Fibroblast of mammary gland (primary cell): ENCODE data around the gene LRRC23.

Experiments used
- DNase-seq: peaks from one replicate; pipeline ENCODE4 v3.0.0-alpha.2; 2010; ENCODE audit warnings: low read depth
- H3K4me3 ChIP-seq: 2 replicates; pipeline ENCODE4 v1.5.1; 2011; ENCODE audit warnings: low read depth, mild to moderate bottlenecking, low read length, moderate library complexity; ENCODE audit not compliant: control insufficient read depth
- TF ChIP-seq, protein P1 (sequence below): conservative IDR thresholded peaks from 2 replicates; pipeline ENCODE4 v1.5.1; 2011; ENCODE audit warnings: low read depth, low read length, inconsistent platforms; ENCODE audit not compliant: control insufficient read depth, insufficient read depth

LRRC23 gene, protein sequence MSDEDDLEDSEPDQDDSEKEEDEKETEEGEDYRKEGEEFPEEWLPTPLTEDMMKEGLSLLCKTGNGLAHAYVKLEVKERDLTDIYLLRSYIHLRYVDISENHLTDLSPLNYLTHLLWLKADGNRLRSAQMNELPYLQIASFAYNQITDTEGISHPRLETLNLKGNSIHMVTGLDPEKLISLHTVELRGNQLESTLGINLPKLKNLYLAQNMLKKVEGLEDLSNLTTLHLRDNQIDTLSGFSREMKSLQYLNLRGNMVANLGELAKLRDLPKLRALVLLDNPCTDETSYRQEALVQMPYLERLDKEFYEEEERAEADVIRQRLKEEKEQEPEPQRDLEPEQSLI

GRCh38 chr12:6904280-6905276 is at the start of gene LRRC23:
Gene LRRC23 (plus strand): TSS chr12:6904822. CDS start chr12:6905634, 812 bp downstream.
- TF ChIP-seq, protein P1, sequence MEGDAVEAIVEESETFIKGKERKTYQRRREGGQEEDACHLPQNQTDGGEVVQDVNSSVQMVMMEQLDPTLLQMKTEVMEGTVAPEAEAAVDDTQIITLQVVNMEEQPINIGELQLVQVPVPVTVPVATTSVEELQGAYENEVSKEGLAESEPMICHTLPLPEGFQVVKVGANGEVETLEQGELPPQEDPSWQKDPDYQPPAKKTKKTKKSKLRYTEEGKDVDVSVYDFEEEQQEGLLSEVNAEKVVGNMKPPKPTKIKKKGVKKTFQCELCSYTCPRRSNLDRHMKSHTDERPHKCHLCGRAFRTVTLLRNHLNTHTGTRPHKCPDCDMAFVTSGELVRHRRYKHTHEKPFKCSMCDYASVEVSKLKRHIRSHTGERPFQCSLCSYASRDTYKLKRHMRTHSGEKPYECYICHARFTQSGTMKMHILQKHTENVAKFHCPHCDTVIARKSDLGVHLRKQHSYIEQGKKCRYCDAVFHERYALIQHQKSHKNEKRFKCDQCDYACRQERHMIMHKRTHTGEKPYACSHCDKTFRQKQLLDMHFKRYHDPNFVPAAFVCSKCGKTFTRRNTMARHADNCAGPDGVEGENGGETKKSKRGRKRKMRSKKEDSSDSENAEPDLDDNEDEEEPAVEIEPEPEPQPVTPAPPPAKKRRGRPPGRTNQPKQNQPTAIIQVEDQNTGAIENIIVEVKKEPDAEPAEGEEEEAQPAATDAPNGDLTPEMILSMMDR, result no peak
- H3K4me3 ChIP-seq, result peak within 1 kb of the TSS; percentile 91
- DNase-seq, result peak; percentile 93

DNA sequence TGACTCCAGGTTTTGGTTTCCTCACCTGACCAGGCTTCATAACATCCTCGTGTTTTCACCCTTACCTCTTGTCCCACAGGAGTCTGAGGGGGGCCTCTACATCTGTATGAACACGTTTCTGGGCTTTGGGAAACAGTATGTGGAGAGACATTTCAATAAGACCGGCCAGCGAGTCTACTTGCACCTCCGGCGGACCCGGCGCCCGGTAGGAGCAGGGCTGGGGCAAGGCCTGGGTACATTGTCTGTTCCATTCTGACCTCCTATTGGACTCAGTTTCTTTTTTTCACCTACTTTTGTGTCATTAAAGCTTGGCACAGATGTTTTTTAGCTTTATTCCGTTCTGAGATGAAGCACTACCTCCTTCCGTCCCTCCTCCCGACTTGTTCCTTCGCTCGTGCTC is 49.3 kb upstream of the LRRC23 start:
- no peak for DNase-seq
- TF ChIP-seq, protein P1, result no peak
- no peak overlapping the region for H3K4me3 ChIP-seq

DNA sequence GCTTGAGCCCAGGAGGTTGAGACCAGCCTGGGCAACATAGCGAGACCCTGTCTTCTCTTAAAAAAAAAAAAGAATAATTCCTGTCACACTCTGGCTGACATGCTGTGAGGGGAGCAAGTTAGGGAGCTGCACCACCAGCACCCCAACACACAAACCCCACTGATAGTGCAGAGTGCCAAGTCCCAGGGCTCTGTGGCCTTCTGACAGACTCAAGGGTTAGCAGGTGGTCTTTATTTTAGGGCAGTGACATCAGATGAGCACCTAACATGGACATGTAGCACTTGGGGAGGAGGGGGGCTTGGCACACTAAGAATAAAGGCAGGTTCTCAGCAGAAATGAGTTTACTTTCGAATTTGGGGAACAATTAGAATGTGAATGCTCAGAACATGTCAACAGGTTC is 45.8 kb upstream of the LRRC23 start:
- H3K4me3 ChIP-seq, result no peak overlapping the region
- TF ChIP-seq, protein P1, result no peak

DNA sequence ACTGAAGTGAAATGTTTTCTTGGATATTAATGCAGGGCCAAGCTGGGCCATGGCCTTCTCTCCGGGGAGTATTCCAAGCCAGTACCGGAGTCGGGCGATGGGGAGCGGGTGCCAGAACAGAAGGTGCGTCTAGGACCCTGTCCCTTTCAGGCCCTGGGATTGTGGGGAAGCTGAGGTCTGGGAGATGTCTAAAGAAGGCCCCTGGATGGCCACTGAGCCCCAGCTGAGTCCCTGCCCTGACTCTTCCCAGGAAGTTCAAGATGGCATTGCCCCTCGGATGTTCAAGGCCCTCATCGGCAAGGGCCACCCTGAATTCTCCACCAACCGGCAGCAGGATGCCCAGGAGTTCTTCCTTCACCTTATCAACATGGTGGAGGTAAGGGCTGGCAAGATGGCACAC is 44.5 kb upstream of the LRRC23 start:
- TF ChIP-seq, protein P1, result no peak
- H3K4me3 ChIP-seq, result no peak overlapping the region
- DNase-seq, result no peak

More for the DNA sequence above, 45.8 kb upstream of the LRRC23 start:
- no peak for DNase-seq

DNA sequence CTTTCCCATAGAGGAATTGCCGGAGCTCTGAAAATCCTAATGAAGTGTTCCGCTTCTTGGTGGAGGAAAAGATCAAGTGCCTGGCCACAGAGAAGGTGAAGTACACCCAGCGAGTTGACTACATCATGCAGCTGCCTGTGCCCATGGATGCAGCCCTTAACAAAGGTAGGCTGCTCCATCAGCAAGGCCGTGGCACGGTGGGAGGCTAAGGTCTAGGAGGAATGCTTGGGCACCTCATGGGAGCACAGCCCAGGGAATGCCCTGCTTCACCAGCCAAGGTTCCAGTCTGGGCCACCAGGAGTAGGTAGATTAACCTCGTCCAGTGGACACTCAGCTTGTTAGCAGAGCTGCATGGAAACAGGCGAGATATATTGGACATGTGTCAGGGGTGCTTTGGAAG is 43.7 kb upstream of the LRRC23 start:
- H3K4me3 ChIP-seq, result no peak overlapping the region
- TF ChIP-seq, protein P1, result no peak
- no peak for DNase-seq

GRCh38 chr12:6861391-6861790 is 43.2 kb upstream of the LRRC23 start:
- TF ChIP-seq, protein P1, result no peak
- no peak overlapping the region for H3K4me3 ChIP-seq
- DNase-seq, result no peak
